GM18909 (cell line): ENCODE measurements around the gene SIK2.

Source experiments
- ATAC-seq: cut with Tn5 transposase; IDR thresholded peaks from one replicate; pipeline ENCODE4 v1.9.1; 2021; ENCODE audit warnings: mild to moderate bottlenecking; ENCODE audit not compliant: unreplicated experiment, poor library complexity

The SIK2 gene

DNA sequence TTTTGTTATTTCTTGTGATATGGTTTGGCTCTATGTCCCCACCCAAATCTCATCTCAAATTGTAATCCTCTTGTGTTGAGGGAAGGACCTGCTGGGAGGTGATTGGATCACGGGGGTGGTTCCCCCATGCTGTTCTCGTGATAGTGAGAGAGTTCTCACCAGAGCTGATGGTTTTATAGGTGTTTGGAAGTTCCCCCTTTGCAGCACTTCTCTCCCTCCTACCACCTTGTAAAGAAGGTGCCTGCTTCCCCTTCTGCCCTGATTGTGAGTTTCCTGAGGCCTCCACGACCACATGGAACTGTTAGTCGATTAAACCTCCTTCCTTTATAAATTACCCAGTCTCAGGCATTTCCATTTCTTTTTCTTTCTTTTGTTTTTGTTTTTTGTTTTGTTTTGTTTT lies 24.4 kb upstream of the SIK2 start:
- no peak for ATAC-seq

DNA sequence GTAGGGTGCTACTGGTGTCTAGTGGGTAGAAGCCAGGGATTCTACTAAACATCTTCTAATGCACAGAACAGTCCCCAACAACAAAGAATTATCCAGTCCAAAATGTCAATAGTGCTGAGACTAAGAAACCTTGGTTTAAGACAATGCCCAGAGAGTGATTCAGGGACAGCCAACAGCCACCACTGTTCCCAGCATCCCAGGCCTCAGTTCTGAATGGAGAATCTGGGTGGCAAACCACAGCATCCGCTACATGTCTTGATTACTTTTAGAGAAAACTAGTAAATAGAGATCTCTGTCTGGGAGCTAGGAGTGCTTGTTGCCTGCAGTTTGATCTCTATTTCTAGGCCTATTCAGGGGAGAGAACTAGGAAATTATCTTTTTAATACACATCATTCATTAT lies 20.9 kb upstream of the SIK2 start:
- ATAC-seq: no peak

DNA sequence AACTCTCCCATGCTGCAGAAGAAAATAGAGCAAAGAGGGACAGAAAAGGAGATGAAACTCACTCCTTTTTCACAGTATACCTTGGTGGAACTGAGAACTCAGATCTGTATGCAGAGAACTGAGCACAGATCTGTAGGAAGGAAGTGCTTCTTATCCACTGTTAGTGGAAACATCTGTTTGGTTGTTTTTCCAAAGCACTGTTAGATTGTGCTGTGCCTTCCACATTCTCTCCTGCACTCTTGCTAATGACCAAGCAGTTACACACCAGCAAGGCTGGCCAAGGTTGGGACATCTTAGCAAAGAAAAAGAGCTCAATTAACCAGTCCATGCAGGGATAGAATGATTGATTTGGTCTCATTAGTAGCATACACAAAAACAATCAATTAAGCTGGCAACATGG lies 20.1 kb upstream of the SIK2 start:
- no peak for ATAC-seq

DNA sequence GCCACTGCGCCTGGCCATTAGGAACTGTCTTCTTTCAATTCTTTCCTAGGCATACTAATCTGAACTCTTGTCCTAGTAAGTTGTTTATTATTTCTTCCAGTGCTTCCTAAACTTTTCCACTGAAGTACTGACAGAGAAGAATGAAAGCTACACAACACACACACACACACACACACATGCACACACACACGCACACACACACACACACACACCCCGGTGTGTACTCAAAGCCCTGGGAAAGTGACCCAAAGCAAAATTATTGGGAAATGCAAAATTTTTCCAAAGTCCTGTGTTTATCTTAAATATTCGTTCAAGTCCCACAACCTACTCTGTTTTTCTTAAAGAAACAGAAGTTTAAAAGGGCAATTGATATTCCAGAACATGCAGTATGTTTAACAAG lies 19.4 kb upstream of the SIK2 start:
- ATAC-seq: no peak

DNA sequence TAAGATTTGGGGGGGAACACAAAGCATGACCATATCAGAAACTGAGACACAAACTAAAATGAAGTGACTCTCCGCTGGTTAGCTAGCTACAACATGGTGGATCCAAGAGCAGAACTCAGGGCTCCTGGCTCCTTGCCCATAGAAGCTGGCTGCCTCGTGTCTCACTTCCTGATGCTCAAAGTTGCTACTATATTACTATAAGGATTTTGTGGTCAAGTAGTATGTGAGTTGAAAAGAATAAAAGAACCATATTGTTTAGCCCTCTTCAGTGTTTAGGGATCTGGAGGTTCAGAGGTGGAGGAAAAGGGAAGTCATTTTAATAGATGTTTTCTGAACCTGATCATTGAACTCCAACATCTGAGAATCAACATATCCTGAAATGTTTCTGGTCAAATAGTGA lies 16.9 kb upstream of the SIK2 start:
- no peak for ATAC-seq

DNA sequence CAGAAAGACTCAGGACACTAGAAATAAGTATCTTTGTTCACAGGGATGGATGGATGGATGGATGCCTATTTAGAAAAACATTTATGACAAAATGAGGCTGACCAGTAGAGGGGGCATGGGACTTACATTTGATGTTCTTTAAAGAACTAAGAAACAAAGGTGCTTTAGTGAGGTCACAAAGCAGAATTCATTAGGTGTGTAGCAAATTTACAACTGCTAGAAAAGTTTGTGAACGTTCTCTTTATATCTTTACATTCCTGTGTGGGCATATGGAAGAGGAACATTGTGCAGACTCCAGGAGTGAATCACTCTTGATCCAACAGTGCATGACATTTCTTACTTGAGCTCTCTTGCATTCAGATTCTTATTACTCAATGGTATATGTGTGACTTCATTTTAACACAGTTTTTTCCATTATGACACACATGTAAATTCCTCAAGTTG lies 15.8 kb upstream of the SIK2 start:
- no peak for ATAC-seq

DNA sequence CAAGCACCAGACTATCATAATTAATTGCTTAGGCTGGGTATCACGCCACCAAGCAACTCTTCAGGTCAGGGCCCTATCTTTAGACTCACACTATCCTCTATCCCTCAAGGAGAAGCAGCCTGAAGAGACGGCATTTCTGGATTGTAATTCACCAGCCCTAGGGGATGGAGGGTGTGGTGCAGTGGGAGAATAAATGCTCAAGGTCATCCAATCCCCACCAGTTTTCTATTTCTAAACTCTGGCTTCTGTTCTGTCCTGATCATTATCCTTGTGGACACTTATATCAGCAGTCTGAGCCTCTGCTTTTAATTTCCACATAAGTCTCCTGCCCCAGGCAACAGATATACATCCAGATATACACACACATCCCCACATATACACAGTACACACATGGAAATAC lies 13.1 kb upstream of the SIK2 start:
- no peak for ATAC-seq

DNA sequence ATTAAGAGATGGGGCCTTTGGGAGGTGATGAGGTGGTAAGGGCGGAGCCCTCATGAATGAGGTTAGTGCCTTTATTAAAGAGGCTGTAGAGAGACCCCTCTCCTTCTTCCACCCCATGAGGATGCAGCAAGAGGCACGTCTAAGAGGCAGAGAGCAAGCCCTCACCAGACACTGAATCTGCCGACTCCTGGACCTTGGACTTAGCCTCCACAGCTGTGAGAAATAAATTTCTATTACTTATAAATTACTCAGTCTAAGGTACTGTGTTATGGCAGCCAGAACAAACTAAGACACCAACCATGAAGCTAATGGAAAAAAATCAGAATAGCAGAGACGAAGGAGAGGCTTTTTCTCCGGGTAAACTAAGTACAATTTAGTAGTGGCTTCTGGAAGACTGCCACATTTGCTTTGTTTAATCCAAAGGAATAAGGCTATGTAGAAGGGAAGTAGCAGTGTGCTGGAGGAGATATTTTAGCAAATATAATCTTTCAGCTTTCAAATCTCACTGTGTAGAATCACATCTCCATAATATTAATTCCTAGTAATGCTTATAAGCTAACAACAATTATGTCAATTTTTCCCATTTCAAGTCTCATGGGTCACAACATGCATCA lies 12.3 kb upstream of the SIK2 start:
- ATAC-seq: no peak

DNA sequence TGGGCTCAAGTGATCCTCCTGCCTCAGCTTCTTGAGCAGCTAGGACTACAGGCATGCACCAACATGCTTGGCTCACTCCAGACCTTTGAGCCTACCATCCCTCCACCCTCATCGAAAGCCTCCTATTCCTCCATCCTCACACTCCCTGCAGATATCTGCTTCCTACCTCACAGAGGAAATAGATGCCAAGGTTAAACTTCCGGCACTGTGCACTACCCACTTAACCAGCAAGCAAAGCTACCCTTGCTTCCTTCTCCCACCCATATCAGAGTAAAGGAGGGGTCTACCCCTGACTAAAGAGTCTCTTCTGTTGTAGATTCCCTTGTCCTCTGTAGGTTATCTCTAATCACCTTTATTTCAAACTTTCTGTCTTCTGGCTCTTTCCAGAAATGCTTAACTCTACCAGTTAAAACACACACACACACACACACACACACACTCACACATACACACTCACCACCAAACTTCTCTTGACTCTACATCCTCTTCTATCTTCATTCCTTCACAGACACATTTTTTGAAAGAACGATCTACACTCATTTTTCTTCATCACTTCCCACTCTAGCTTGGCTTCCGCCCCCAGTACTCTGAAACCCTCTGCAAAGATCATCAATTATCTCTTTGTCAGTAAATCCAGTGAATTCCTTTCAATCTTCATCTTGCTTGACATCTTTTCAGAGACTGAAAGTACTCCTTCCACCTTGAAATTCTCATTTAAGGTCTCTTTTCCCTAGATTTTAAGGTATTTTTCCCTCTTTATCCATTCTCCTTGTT lies 10.9 kb upstream of the SIK2 start:
- no peak for ATAC-seq

DNA sequence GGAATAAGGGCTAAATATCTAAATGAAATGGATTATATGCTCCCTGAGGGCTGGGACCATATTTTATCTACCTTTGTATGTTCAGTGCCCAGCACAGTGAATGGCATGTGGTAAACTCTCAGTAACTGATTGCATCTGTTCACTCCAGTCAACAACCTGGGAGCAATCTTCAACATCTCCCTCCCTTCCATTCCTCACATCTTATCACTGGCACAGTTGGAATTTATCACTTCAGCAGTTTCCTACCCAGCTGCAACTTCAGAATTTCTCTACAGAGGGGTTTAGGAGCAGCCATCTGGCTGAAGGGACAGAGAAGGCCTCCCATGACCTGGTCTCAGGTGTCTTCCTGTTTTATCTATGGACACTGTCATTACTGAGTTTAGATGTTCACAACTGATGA lies 9.8 kb upstream of the SIK2 start:
- ATAC-seq: no peak

DNA sequence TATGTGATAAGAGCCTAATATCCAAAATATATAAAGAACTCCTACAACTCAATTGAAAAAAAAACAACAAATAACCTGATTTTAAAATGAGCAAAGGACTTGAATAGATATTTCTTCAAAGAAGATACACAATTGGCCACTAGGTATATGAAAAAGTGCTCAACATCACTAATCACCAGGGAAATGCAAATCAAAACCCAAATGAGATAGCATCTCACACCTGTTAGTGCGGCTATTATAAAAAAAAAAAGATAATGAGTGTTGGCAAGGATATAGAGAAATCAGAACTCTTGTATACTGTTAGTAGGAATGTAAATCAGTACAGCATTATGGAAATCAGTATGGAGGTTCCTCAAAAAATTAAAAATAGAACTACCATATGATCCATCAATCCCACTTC lies 5.9 kb upstream of the SIK2 start:
- ATAC-seq: no peak

DNA sequence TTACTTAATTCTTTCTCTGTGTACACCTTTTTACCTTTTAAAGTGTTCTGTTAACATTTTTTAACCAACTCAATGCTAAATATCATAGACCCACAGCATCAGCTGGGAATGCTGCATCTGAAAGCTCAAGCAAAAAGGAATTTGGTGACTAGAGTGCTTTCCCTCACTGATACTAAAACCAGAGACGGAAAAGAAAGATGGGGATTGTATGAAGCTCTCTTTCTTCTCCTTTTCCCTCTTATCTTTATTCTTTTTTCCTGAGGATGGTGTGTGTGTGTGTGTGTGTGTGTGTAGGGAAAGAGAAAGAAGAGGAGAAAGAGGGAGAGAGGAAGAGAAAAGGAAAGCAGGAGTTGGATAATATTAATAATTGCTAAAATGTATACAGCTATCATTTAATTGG lies 4.1 kb upstream of the SIK2 start:
- ATAC-seq: no peak

DNA sequence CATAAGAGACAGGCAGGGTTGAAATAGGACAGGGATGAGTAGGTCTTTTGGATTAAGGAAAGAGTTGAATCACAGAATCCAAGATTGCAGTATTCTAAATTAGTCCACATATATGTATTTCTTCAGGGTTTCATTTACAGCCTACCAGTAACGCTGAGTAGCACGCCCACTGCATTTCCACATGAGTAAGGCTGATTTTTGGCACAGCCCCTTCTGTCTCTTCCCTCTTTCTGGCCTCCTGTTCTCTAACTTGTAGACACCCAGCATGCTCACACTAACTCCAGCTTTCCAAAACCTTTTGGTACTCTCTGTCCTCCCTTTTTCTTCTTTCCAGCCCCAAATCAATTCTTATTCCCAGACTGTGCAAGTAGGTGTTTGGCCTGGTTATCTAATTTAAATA lies 3.7 kb upstream of the SIK2 start:
- no peak for ATAC-seq

DNA sequence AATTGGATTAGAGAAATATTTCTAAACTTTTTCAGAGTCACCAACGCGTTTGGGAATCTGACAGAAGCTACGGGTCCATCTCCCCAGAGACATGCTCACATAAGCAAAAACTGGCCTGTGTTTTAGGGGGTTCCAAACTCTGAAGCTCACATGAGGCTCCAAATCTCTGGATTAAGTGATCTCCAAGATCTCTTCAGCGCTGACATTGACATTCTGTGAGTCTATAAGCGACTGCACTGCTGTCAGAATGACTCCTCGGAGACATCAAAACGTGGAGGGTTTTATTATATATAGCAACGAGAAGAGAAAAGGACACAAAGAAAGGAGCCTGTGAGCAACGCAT lies 642 bp upstream of the SIK2 start:
- ATAC-seq: no peak

DNA sequence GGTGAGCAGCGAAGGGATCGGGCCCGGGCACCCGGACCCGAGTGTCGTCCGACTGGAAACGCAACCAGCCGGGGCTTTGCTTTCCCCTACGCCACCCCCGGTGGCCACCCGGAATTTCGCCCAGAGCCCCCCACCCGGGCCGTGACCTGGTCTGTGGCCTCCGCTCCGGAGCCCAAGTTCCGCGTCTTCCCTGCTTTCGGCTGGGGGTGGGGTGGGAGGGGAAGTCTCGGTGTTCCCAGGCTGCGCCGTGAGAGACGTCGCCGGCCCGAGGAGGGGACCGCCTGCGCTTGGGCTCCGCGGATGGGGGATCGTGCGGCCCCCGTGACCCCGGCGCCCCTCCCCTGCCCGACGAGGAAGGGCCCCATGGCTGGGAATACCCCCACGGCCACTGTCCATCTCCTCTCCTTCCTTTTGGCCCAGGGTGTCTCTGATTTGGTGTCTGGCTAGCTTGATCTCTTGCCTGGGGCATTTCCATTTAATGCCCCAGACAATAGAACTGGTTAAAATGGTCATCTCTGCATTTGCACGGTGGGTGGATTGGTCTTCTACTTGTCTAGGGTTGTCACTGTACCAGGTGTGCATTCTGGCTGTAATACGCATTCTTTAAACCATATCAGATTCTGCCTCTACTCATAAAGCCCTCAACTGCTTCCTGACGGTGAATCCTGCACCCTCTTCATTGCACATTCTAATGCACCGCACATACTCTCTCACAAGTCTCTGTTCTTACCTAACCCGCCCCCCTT lies 789 bp downstream of the SIK2 start:
- no peak for ATAC-seq

DNA sequence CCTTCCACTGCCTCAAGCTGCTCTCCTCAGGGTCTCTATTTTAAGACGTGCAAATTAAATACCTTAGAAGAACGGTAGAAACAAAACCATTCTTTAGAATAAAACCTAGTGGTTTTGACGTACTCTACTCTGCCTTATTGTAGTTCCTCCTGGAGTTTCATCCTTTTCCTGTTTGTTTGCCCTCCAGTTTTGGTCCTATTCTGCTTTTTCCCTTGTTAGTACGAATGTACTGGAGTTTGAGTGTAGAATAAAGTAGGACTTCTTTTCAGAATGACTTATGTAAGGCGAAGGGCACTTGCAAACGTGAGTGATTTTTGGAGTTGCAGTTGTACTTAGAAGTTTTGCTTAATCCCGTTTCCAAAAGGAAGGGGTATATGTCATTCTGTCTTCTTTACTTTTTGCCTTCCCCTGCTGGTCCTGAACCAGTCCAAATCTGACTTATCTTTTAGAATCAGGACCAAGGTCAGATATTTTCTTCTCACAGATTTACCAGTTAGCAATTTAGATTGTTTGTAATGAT lies 1.4 kb downstream of the SIK2 start:
- no peak for ATAC-seq

DNA sequence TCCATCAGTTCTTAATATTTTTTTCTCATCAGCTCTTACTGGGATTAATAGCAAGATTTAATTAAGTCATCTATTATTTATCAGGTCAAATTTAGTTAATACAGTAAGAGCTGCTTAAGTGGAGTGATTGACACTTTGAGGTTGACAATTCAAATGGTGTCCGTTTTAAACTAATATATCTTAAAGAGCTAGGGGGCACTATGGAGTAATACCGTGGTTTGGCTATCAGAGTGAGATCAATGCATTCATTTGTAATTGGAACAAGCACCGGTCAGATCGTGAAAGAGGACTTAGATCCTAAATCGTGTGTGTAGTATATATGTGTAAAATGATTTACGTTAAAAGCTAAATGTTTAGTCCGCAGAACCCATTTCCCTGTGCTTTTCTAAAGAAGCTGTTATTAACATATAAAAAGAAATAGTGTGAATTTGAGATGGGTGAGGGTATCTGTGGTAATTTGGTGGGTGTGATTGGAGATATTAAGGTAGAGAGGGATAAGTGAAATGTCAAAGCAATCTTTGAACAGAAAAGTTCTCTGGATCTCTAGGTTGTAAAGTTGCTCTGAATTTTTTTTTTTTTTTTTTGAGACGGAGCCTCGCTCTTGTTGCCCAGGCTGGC lies 2.3 kb downstream of the SIK2 start:
- no peak for ATAC-seq

DNA sequence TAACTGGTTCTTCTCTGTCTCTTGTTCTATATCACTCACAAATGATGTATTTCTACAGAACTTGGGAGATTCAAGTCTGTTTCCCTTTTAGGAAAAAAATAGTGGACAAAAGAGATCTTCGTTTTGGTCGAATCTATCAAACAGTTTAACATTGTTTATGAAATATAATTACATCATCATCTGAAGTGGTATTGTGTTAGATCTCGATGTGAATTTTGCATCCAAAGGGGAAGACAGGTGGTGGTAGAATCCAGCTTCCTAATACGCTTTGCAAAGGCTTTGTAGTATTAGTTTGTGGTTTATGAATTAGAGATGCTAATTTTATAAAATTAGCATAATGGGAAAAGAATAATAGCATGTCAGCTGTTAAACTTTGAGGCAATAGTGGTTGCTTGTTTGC lies 3.4 kb downstream of the SIK2 start:
- ATAC-seq: no peak

DNA sequence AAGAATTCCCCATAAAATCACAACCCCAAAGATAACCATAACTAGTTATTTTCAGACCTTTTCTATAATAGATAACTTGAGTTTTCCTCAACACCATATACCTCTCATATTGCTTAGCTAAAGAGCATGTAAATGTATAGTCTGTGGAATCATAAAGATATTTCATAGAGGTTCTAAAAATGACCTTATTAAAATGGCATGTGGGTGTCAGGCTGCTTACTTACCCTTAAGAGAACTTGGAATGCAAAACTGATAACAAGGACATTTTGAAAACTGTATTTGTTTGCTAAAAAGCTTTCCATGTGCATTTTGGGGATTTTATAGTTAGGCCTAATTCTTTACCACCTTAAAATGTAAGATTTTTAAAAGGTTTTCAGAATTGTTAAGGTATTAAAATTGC lies 4.7 kb downstream of the SIK2 start:
- ATAC-seq: no peak

DNA sequence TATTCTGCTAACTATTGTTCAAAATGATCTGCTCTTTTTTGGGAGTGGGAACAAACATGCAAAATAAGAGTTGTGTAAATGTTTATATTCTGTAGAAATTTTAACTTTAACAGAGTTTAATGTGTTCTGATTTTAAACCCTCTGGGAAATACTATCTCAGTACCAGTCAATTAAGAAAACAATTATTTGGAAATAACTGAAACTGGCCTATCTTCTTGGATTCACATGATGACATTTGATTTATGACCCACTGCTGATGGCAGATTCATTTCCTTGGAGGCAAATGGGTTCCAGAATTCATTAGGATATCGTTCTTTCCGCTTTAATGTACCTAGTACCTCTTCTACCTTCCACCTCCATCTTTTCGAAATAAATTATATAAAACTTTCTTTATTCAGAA lies 5.5 kb downstream of the SIK2 start:
- no peak for ATAC-seq

DNA sequence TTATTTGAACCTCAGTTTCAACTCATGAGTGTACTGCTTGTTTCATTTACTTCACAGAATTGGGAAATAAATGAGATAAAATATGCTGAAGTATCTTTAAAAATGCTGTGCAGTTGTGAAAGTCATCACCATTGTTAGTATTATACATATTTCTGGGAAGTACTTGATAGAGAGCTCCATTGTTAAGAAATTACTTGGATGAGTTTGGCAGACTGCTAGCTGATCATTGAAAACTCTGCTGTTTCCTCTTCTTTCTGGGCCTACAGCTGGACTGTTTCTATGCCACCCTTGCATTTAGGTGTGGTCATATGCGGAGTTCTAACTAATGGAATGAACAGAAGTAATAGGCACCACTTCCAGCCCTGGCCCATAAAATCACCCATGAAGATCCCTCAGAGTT lies 10.0 kb downstream of the SIK2 start:
- ATAC-seq: no peak
